SK-N-SH (cell line): ENCODE data around the gene GRXCR2. TPM values are rescaled to one million over a fixed set of nuclear protein-coding genes. Genes with fewer than 3 reads are reported as not detected.

ENCODE experiments used
- CTCF ChIA-PET: fragments of 300-600, 350-600 bp; formaldehyde crosslinking; extraction: SDS; loops from one replicate; lab custom pipeline; 2021; lab: Yijun Ruan, JAX
- POLR2A ChIA-PET: fragments of 350-600 bp; sonication (Branson Sonifier 250); formaldehyde crosslinking; extraction: SDS; loops from one replicate; lab custom pipeline; 2020; ENCODE audit warnings: antibody characterized with exemption, inconsistent platforms; lab: Yijun Ruan, JAX
- DNase-seq: peaks from one replicate; pipeline ENCODE4 v3.0.0; 2012
- H2AFZ ChIP-seq: fragments of 200-600 bp; sonication (generic); 2 replicates; pipeline ENCODE4 v1.8.1; 2016; ENCODE audit warnings: antibody characterized with exemption, mild to moderate bottlenecking, low read depth
- H3F3A ChIP-seq: fragments of 200-600 bp; sonication (generic); replicated peaks from 2 replicates; pipeline ENCODE3; 2016; ENCODE audit warnings: antibody characterized with exemption, mild to moderate bottlenecking; ENCODE audit not compliant: insufficient read depth
- H3K27ac ChIP-seq, 2 experiments: fragments of 200-500 bp in 1 of 2; fragments of 200-600 bp in 1 of 2; sonication (Bioruptor generic) in 1 of 2; sonication (generic), shearing (Covaris generic) in 1 of 2; 2 replicates each; pipeline versions ENCODE4 v1.5.1 to v1.6.1; 2014 to 2016; ENCODE audit warnings: low read depth in 2 of 2, inconsistent platforms in 1 of 2, low read length in 1 of 2, mild to moderate bottlenecking in 1 of 2, mixed read lengths in 1 of 2
- H3K27me3 ChIP-seq: fragments of 200-600 bp; sonication (generic), shearing (Covaris generic); 2 replicates; pipeline ENCODE4 v1.6.1; 2016; ENCODE audit warnings: mixed run types; ENCODE audit not compliant: insufficient read depth
- H3K36me3 ChIP-seq, 2 experiments: fragments of 200-500 bp in 1 of 2; fragments of 200-600 bp in 1 of 2; sonication (Bioruptor generic) in 1 of 2; sonication (generic) in 1 of 2; replicated peaks in 1 of 2; 2 replicates each; pipeline versions ENCODE3 to v1.5.1; 2014 to 2016; ENCODE audit warnings: low read length in 1 of 2, mild to moderate bottlenecking in 1 of 2; ENCODE audit not compliant: insufficient read depth in 2 of 2, control insufficient read depth in 1 of 2
- H3K4me1 ChIP-seq, 2 experiments: fragments of 200-500 bp in 1 of 2; fragments of 200-600 bp in 1 of 2; sonication (Bioruptor generic) in 1 of 2; sonication (generic), shearing (Covaris generic) in 1 of 2; 2 replicates each; pipeline versions ENCODE4 v1.5.1 to v1.6.1; 2014 to 2016; ENCODE audit warnings: low read depth in 1 of 2, low read length in 1 of 2, mixed run types in 1 of 2; ENCODE audit not compliant: insufficient read depth in 2 of 2, control insufficient read depth in 1 of 2
- H3K4me2 ChIP-seq: fragments of 200-600 bp; sonication (generic), shearing (Covaris generic); 2 replicates; pipeline ENCODE4 v1.6.1; 2017; ENCODE audit warnings: mixed run types
- H3K4me3 ChIP-seq, 2 experiments: fragments of 200-500 bp in 1 of 2; fragments of 200-600 bp in 1 of 2; sonication (Bioruptor generic) in 1 of 2; sonication (generic), shearing (Covaris generic) in 1 of 2; 2 replicates each; pipeline versions ENCODE4 v1.5.1 to v1.8.1; 2014 to 2016; ENCODE audit warnings: low read depth in 2 of 2, inconsistent platforms in 1 of 2, low read length in 1 of 2, mild to moderate bottlenecking in 1 of 2, mixed read lengths in 1 of 2, moderate library complexity in 1 of 2
- H3K79me2 ChIP-seq: fragments of 200-600 bp; sonication (generic); 2 replicates; pipeline ENCODE4 v1.8.1; 2017; ENCODE audit warnings: mild to moderate bottlenecking; ENCODE audit not compliant: insufficient read depth
- H3K9ac ChIP-seq: fragments of 200-600 bp; sonication (generic); 2 replicates; pipeline ENCODE4 v1.6.1; 2017; ENCODE audit warnings: mixed run types
- H3K9me2 ChIP-seq: fragments of 200-600 bp; sonication (generic); 2 replicates; pipeline ENCODE4 v1.6.1; 2017; ENCODE audit warnings: mixed run types
- H3K9me3 ChIP-seq: fragments of 200-600 bp; sonication (generic); 2 replicates; pipeline ENCODE4 v1.6.1; 2017; ENCODE audit warnings: mixed run types, mild to moderate bottlenecking, moderate library complexity
- H4K20me1 ChIP-seq: fragments of 200-600 bp; sonication (generic); 2 replicates; pipeline ENCODE4 v1.6.1; 2017; ENCODE audit warnings: mild to moderate bottlenecking, mixed run types; ENCODE audit not compliant: insufficient read depth
- CHD2 ChIP-seq: fragments of 150-350 bp; IDR thresholded peaks from 2 replicates; pipeline ENCODE4 v1.6.1; 2018; ENCODE audit warnings: low read length; ENCODE audit not compliant: partially characterized antibody
- EP300 ChIP-seq, 2 experiments: IDR thresholded peaks; 2 replicates each; pipeline versions ENCODE4 v1.4.0 to v1.6.1; 2012; ENCODE audit warnings: borderline replicate concordance in 1 of 2, low read depth in 1 of 2, low read length in 1 of 2
- FOXJ3 ChIP-seq: sonication (generic); formaldehyde crosslinking; IDR thresholded peaks from 2 replicates; pipeline ENCODE4 v1.5.1; 2020; ENCODE audit warnings: mild to moderate bottlenecking, missing genetic modification reagents
- JUND ChIP-seq: IDR thresholded peaks from 2 replicates; pipeline ENCODE4 v1.4.0; 2012
- MXI1 ChIP-seq: IDR thresholded peaks from 2 replicates; pipeline ENCODE4 v1.6.1; 2012; ENCODE audit warnings: mild to moderate bottlenecking, low read depth, low read length, improper control_type of control experiment
- NRF1 ChIP-seq: IDR thresholded peaks from 2 replicates; pipeline ENCODE4 v1.6.1; 2012; ENCODE audit warnings: low read depth, mild to moderate bottlenecking, low read length
- POLR2AphosphoS5 ChIP-seq: IDR thresholded peaks from 2 replicates; pipeline ENCODE4 v1.6.1; 2012; ENCODE audit warnings: low read depth, low read length
- RFX5 ChIP-seq: IDR thresholded peaks from 2 replicates; pipeline ENCODE4 v1.6.1; 2012; ENCODE audit warnings: mild to moderate bottlenecking, improper control_type of control experiment, low read length
- RXRA ChIP-seq: IDR thresholded peaks from 2 replicates; pipeline ENCODE4 v1.4.0; 2012; ENCODE audit warnings: low read depth, mild to moderate bottlenecking, borderline replicate concordance
- SIN3A ChIP-seq: IDR thresholded peaks from 2 replicates; pipeline ENCODE4 v1.6.1; 2012; ENCODE audit warnings: low read depth, mild to moderate bottlenecking, low read length, moderate library complexity, borderline replicate concordance
- TCF12 ChIP-seq: IDR thresholded peaks from 2 replicates; pipeline ENCODE4 v1.4.0; 2012
- WGBS: methylation state at CpG from one replicate; pipeline ENCODE4 v1.1.6; 2017; ENCODE audit warnings: low lambda C conversion rate; 5-methylcytosine and 5-hydroxymethylcytosine counted together
- polyA plus RNA-seq, 3 experiments: library from polyadenylated mRNA; depleted of rRNA; stranded (reverse); fragments of >200 nt; gene quantifications; 2 replicates each; pipeline ENCODE4 v1.2.3, GENCODE V29; 2012
- TF ChIP-seq, protein P1 (sequence below): IDR thresholded peaks from 2 replicates; pipeline ENCODE4; 2012
- TF ChIP-seq, protein P2 (sequence below): fragments of 150-350 bp; IDR thresholded peaks from 2 replicates; pipeline ENCODE4 v1.6.1; 2017; ENCODE audit warnings: antibody characterized with exemption, low read length, low read depth, borderline replicate concordance
- TF ChIP-seq, protein P3 (sequence below): fragments of 200-600 bp; sonication (generic); IDR thresholded peaks from 2 replicates; pipeline ENCODE4 v1.6.1; 2017; ENCODE audit warnings: antibody characterized with exemption, mild to moderate bottlenecking, moderate library complexity

Gene GRXCR2
- polyA plus RNA-seq, 1 of the 3 experiments (the other 2 are of a cell fraction), result not detected

DNA sequence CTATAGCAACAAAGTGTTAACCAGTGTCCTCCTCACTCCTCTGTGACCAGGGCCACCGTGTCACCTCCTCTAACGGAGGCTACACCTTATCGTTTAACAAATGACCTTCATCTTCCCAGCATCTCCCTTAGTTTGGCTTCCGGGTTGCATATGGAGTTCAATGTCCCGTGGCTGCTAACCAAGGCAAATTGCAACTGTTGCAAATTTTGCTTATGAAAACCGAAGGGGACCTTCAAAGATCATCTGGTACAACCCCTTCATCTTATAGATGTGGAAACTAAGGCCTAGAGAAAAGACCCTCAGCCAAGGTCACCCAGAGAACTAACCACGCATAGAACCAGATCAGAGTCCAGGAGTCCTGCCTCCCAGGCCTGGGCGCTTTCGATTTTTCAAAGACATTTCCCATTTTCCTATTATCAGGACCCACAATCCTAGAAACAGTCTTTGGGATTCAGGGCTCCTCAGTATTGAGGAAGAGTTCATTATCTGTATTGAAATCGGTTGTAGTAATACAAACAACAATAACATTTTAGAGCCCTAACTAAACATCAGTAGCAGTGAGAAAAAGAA lies 39.1 kb downstream of the GRXCR2 start:
- Histone ChIP-seq H3F3A (peaks cover 21% of the 10 kb centered on the region), H3K4me2 (peak overlapping the region; percentile 89), H3K79me2 (peaks cover 12% of the 10 kb centered on the region; the same call in 1 of the 2 replicates), H3K4me1 (peaks cover 12 to 27% of the 10 kb centered on the region in 2 experiments), H3K27me3 (no peaks in the 10 kb centered on the region), H3K9me2 (no peaks in the 10 kb centered on the region), H3K4me3 (peak overlapping the region in 1 of 2 experiments; percentile 71; a peak in 1 of 4 replicates), H3K36me3 (no peaks in the 10 kb centered on the region), H3K9ac (peak overlapping the region; percentile 76; the same call in 1 of the 2 replicates), H3K27ac (no peak overlapping the region), H3K9me3 (no peaks in the 10 kb centered on the region), H2AFZ (no peak overlapping the region), H4K20me1 (no peaks in the 10 kb centered on the region)
- 87% methylated on average over 10 of the region's 10 CpGs for WGBS
- TF ChIP-seq RFX5 (no peak), CHD2 (no peak), SIN3A (no peak), EP300 (IDR thresholded peaks at IDR 0.05; ENCODE audit: borderline replicate concordance in 1 of 2, low read depth in 1 of 2, low read length in 1 of 2) (no peak), FOXJ3 (CRISPR knock-in tag) (no peak), MXI1 (no peak), JUND (no peak), RXRA (no peak), NRF1 (no peak), POLR2AphosphoS5 (no peak)
- TF ChIP-seq, protein P1, sequence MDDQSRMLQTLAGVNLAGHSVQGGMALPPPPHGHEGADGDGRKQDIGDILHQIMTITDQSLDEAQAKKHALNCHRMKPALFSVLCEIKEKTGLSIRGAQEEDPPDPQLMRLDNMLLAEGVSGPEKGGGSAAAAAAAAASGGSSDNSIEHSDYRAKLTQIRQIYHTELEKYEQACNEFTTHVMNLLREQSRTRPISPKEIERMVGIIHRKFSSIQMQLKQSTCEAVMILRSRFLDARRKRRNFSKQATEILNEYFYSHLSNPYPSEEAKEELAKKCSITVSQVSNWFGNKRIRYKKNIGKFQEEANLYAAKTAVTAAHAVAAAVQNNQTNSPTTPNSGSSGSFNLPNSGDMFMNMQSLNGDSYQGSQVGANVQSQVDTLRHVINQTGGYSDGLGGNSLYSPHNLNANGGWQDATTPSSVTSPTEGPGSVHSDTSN, result no peak
- TF ChIP-seq, protein P2, sequence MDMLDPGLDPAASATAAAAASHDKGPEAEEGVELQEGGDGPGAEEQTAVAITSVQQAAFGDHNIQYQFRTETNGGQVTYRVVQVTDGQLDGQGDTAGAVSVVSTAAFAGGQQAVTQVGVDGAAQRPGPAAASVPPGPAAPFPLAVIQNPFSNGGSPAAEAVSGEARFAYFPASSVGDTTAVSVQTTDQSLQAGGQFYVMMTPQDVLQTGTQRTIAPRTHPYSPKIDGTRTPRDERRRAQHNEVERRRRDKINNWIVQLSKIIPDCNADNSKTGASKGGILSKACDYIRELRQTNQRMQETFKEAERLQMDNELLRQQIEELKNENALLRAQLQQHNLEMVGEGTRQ, result no peak
- DNase-seq, result no peak
- CTCF ChIA-PET, result interaction anchor here (1.8 kb wide), 1 partner anchor 8 kb away, joined by 10 read pairs; no protein-coding TSS in a partner anchor
- POLR2A ChIA-PET, result no interaction called here

DNA sequence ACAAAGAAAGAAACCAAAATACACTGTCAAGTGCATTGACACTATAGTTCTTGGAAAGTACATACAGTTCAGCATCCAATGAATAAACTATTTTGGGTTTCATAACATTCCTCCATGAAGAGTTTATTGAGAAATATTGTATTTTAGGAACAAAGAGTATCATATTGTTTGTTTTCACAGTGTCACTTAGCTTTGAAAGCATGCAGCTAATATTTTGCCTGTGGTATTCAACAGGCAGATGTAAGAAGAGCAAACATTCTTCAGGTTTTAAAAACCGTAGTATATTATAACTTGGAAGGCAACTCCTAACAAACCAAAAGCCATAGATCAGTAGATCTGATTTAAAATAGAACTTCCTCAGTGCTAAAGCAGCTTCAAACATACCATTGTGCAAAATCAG lies 42.2 kb downstream of the GRXCR2 start:
- Histone ChIP-seq H3K9me2 (no peaks in the 10 kb centered on the region), H3K4me2 (peak overlapping the region; percentile 30; the same call in 1 of the 2 replicates), H4K20me1 (no peaks in the 10 kb centered on the region), H3K4me3 (no peak overlapping the region; a peak in 1 of 4 replicates), H3K36me3 (no peaks in the 10 kb centered on the region), H3K9ac (0 out of 2 replicates have a peak overlapping the region, but pooled peaks have one; percentile 0), H3K4me1 (peaks cover 7 to 34% of the 10 kb centered on the region in 2 experiments), H3K79me2 (peaks cover 15% of the 10 kb centered on the region; the same call in 1 of the 2 replicates), H3K9me3 (no peaks in the 10 kb centered on the region), H3K27me3 (no peaks in the 10 kb centered on the region), H3F3A (peaks cover 21% of the 10 kb centered on the region), H3K27ac (peak overlapping the region in 1 of 2 experiments; percentile 50; a peak in 3 of 4 replicates), H2AFZ (no peak overlapping the region)
- DNase-seq, result no peak
- TF ChIP-seq TCF12 (peak; percentile 17; the same call in 1 of the 2 replicates), EP300 (IDR thresholded peaks at IDR 0.05; ENCODE audit: borderline replicate concordance in 1 of 2, low read depth in 1 of 2, low read length in 1 of 2) (0 out of 4 replicates have a peak, but pooled peaks of 1 of the 2 experiments have one; percentile 18)
- TF ChIP-seq, protein P3, sequence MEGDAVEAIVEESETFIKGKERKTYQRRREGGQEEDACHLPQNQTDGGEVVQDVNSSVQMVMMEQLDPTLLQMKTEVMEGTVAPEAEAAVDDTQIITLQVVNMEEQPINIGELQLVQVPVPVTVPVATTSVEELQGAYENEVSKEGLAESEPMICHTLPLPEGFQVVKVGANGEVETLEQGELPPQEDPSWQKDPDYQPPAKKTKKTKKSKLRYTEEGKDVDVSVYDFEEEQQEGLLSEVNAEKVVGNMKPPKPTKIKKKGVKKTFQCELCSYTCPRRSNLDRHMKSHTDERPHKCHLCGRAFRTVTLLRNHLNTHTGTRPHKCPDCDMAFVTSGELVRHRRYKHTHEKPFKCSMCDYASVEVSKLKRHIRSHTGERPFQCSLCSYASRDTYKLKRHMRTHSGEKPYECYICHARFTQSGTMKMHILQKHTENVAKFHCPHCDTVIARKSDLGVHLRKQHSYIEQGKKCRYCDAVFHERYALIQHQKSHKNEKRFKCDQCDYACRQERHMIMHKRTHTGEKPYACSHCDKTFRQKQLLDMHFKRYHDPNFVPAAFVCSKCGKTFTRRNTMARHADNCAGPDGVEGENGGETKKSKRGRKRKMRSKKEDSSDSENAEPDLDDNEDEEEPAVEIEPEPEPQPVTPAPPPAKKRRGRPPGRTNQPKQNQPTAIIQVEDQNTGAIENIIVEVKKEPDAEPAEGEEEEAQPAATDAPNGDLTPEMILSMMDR, result no peak
- TF ChIP-seq, protein P1, result 0 out of 2 replicates have a peak, but pooled peaks have one; percentile 6
- ChIA-PET POLR2A (no interaction called here), CTCF (interaction anchor here (0.7 to 3.6 kb wide), 4 partner anchors 12 to 1627 kb away, joined by 3 to 12 read pairs (median 3); no protein-coding TSS in a partner anchor)
- 21% methylated on average over 1 of the region's 1 CpG for WGBS
